NCI-H146 treated with DMSO at 0.1 percent for 48 hours (cell line): ENCODE measurements around the gene UNC45B.
"Not testable (repeated sequence)": the region's sequence is repeated elsewhere in the genome, so short reads cannot be mapped to it uniquely, and the experiment has no call there.

Experiments used
- DNase-seq: peaks from one replicate; lab custom pipeline; 2025; ENCODE audit not compliant: unreplicated experiment; lab: John Stamatoyannopoulos, UW

Gene UNC45B

GRCh38 chr17:35169835-35170363 lies 22.3 kb downstream of the UNC45B start:
- no peak for DNase-seq

- DNase-seq, result no peak
Observed at GRCh38 chr17:35170968-35171771, 23.6 kb downstream of the UNC45B start.

- no peak for DNase-seq
Observed at GRCh38 chr17:35171834-35172233, 24.2 kb downstream of the UNC45B start.

GRCh38 chr17:35172321-35172720 lies 24.7 kb downstream of the UNC45B start:
- DNase-seq, result not testable (repeated sequence)

- DNase-seq, result no peak
Observed at GRCh38 chr17:35174835-35175334, 27.3 kb downstream of the UNC45B start.

GRCh38 chr17:35175638-35176415 lies 28.2 kb downstream of the UNC45B start:
- DNase-seq, result no peak

- no peak for DNase-seq
Observed at GRCh38 chr17:35176897-35177296, 29.3 kb downstream of the UNC45B start.

GRCh38 chr17:35179379-35179778 lies 31.8 kb downstream of the UNC45B start:
- DNase-seq, result not testable (repeated sequence)

GRCh38 chr17:35183332-35183731 lies 35.7 kb downstream of the UNC45B start:
- DNase-seq, result no peak

- DNase-seq, result no peak
Observed at GRCh38 chr17:35184274-35184673, 36.7 kb downstream of the UNC45B start.

GRCh38 chr17:35185849-35186248 lies 38.2 kb downstream of the UNC45B start:
- no peak for DNase-seq

GRCh38 chr17:35187481-35187880 lies 39.9 kb downstream of the UNC45B start:
- DNase-seq, result no peak

GRCh38 chr17:35188111-35188510 lies 40.5 kb downstream of the UNC45B start:
- no peak for DNase-seq

GRCh38 chr17:35189291-35189690 lies 41.7 kb downstream of the UNC45B start:
- no peak for DNase-seq

GRCh38 chr17:35191001-35191695 lies 43.5 kb downstream of the UNC45B start:
- DNase-seq, result no peak

GRCh38 chr17:35192708-35193107 lies 45.1 kb downstream of the UNC45B start:
- no peak for DNase-seq

GRCh38 chr17:35194001-35194400 lies 46.4 kb downstream of the UNC45B start, which contains the start of gene SLC35G3:
Gene SLC35G3 (minus strand): TSS chr17:35194393. CDS start chr17:35194307, 86 bp downstream.
- DNase-seq, result not testable (repeated sequence)

GRCh38 chr17:35195062-35195461 lies 47.4 kb downstream of the UNC45B start:
- not testable (repeated sequence) for DNase-seq

GRCh38 chr17:35202582-35202981 lies 55.0 kb downstream of the UNC45B start:
- not testable (repeated sequence) for DNase-seq

GRCh38 chr17:35210741-35211140 lies 63.1 kb downstream of the UNC45B start:
- DNase-seq, result no peak

- no peak for DNase-seq
Observed at GRCh38 chr17:35212668-35213067, 65.1 kb downstream of the UNC45B start.
